ENCODE measurements around the gene CHAT. TPM values are rescaled to one million over a fixed set of nuclear protein-coding genes. Genes with fewer than 3 reads are reported as not detected.

The CHAT gene
- total RNA-seq, 1 experiment from 2014 or later, result not detected

GRCh38 chr10:49577182-49577925 is 36.5 kb upstream of the CHAT start:
- no peak overlapping the region for H2BK15ac ChIP-seq (ENCODE audit: low read depth, low read length)
- no peak overlapping the region for H3K56ac ChIP-seq (ENCODE audit: insufficient read length, low read depth, low read length)
- no peak for TF ChIP-seq CTCF (conservative IDR thresholded peaks at IDR 0.05)
- H4K20me1 ChIP-seq (ENCODE audit: control insufficient read depth, insufficient read depth, insufficient read length), result no peaks in the 10 kb centered on the region
- H3K9me3 Mint-ChIP-seq, result no peaks in the 10 kb centered on the region; a peak in 1 of 5 replicates
- no CpG with 5 or more reads among the region's 2 CpGs for WGBS (ENCODE audit: extremely low coverage, insufficient read length, low lambda C conversion rate)
- H3K79me1 ChIP-seq (ENCODE audit: insufficient read depth, low read depth, low read length, poor library complexity, severe bottlenecking), result no peaks in the 10 kb centered on the region
- H4K91ac ChIP-seq (ENCODE audit: insufficient read length, low read depth, low read length), result no peak overlapping the region
- H4K5ac ChIP-seq (ENCODE audit: insufficient read length, low read depth, low read length), result no peak overlapping the region
- no peaks in the 10 kb centered on the region for H3K9me3 ChIP-seq (ENCODE audit: control insufficient read depth, low read depth, low read length)
- no peak for DNase-seq
- H2AK5ac ChIP-seq (ENCODE audit: insufficient read length, low read length), result no peak overlapping the region
- H3K4ac ChIP-seq (ENCODE audit: low read depth, low read length), result no peak overlapping the region
- no peak overlapping the region for H2BK20ac ChIP-seq (ENCODE audit: low read depth, low read length, poor library complexity, severe bottlenecking)
- H3K27ac Mint-ChIP-seq, result no peak overlapping the region
- H3T11ph ChIP-seq (ENCODE audit: low read length), result no peak overlapping the region
- no peak overlapping the region for H3K4me2 ChIP-seq (ENCODE audit: insufficient read depth, insufficient read length, low read length)
- H3K4me1 Mint-ChIP-seq, result no peaks in the 10 kb centered on the region; a peak in 1 of 4 replicates
- no peak overlapping the region for H2BK5ac ChIP-seq (ENCODE audit: insufficient read length, low read length)
- no peaks in the 10 kb centered on the region for H3K79me2 ChIP-seq (ENCODE audit: insufficient read depth, low read length)
- H3K36me3 Mint-ChIP-seq (ENCODE audit: insufficient read depth in 1 of 3, low read depth in 3 of 3), result no peaks in the 10 kb centered on the region
- no peak overlapping the region for H3K18ac ChIP-seq (ENCODE audit: insufficient read length, low read depth, low read length)
- H2BK120ac ChIP-seq (ENCODE audit: low read depth, low read length, poor library complexity, severe bottlenecking), result no peak overlapping the region
- no peak overlapping the region for H3K23ac ChIP-seq (ENCODE audit: insufficient read length, low read depth, low read length)
- no peak overlapping the region for H3K9ac ChIP-seq (ENCODE audit: extremely low read depth, insufficient read length, low read length)
- no peak overlapping the region for H3K14ac ChIP-seq (ENCODE audit: insufficient read depth, low read length)
- H3K4me3 Mint-ChIP-seq, result no peak overlapping the region
- H4K8ac ChIP-seq (replicated peaks; ENCODE audit: insufficient read length, low read depth, low read length), result no peak overlapping the region
- H3K27me3 ChIP-seq (ENCODE audit: insufficient read depth, low read length), result no peaks in the 10 kb centered on the region
- peaks cover 10% of the 10 kb centered on the region for H3K27me3 Mint-ChIP-seq (ENCODE audit: low read depth)
- no peaks in the 10 kb centered on the region for H3K23me2 ChIP-seq (ENCODE audit: insufficient read length, low read depth, low read length, poor library complexity, severe bottlenecking)
- no peak overlapping the region for H2AFZ ChIP-seq (ENCODE audit: low read length)
- H3K4me1 ChIP-seq (ENCODE audit: insufficient read depth, low read length), result no peaks in the 10 kb centered on the region
- no peak overlapping the region for H2BK12ac ChIP-seq (ENCODE audit: insufficient read length, low read depth, low read length)
- H3K27ac ChIP-seq (ENCODE audit: insufficient read length, low read depth, low read length), result no peak overlapping the region
